GM12865 (cell line): ENCODE results near the gene OR10W1.

Experiments
- DNase-seq: peaks from one replicate; pipeline ENCODE4 v3.0.0; 2010; ENCODE audit warnings: low read depth
- H3K4me3 ChIP-seq: 2 replicates; pipeline ENCODE4 v1.5.1; 2011; ENCODE audit warnings: mild to moderate bottlenecking, low read depth, low read length, control low read depth
- CTCF ChIP-seq: IDR thresholded peaks from 2 replicates; pipeline ENCODE4 v1.5.1; 2011; ENCODE audit warnings: low read length, control low read depth, low read depth, inconsistent platforms; ENCODE audit not compliant: insufficient read depth; ENCODE audit errors: missing control alignments

The OR10W1 gene

GRCh38 chr11:58268142-58268541 is at the start of gene OR10W1:
TSS of gene OR10W1 (minus strand) at chr11:58268260. CDS start at chr11:58267858, 402 bp downstream.
- TF ChIP-seq CTCF = no peak
- DNase-seq = no peak
- H3K4me3 ChIP-seq = no peak within 1 kb of the TSS

GRCh38 chr11:58316142-58316541 is 48.1 kb upstream of the OR10W1 start:
- TF ChIP-seq CTCF = no peak
- DNase-seq = no peak
- H3K4me3 ChIP-seq = no peak overlapping the region

- H3K4me3 ChIP-seq = no peak overlapping the region
- TF ChIP-seq CTCF = no peak
- DNase-seq = no peak
Observed at GRCh38 chr11:58301576-58301975, 33.5 kb upstream of the OR10W1 start.

- H3K4me3 ChIP-seq = no peak overlapping the region
- no peak for DNase-seq
- no peak for TF ChIP-seq CTCF
Observed at GRCh38 chr11:58292017-58292416, 24.0 kb upstream of the OR10W1 start.

- H3K4me3 ChIP-seq = no peak overlapping the region
- no peak for TF ChIP-seq CTCF
- no peak for DNase-seq
Observed at GRCh38 chr11:58289266-58289665, 21.2 kb upstream of the OR10W1 start.

GRCh38 chr11:58286249-58286648 is 18.2 kb upstream of the OR10W1 start:
- peak; percentile 62 for TF ChIP-seq CTCF
- DNase-seq = peak; percentile 42

GRCh38 chr11:58285483-58286040 is 17.5 kb upstream of the OR10W1 start:
- DNase-seq = peak; percentile 1
- H3K4me3 ChIP-seq = no peak overlapping the region
- no peak for TF ChIP-seq CTCF

More at GRCh38 chr11:58286249-58286648, 18.2 kb upstream of the OR10W1 start:
- H3K4me3 ChIP-seq = no peak overlapping the region
